NT2/D1 (cell line): ENCODE measurements around the gene MED12.

Experiments
- DNase-seq: peaks from one replicate; pipeline ENCODE4 v3.0.0-alpha.2; 2011; ENCODE audit warnings: low read depth, low spot score
- H3K27me3 ChIP-seq: 2 replicates; pipeline ENCODE4 v1.6.0; 2011; ENCODE audit warnings: mild to moderate bottlenecking; ENCODE audit not compliant: insufficient read length, insufficient read depth
- H3K36me3 ChIP-seq: 2 replicates; pipeline ENCODE4 v1.6.1; 2011; ENCODE audit warnings: mild to moderate bottlenecking, low read length, mixed read lengths; ENCODE audit not compliant: insufficient read depth, insufficient read length
- H3K4me1 ChIP-seq: 2 replicates; pipeline ENCODE4 v1.5.1; 2011; ENCODE audit not compliant: insufficient read depth, insufficient read length
- H3K4me3 ChIP-seq: 2 replicates; pipeline ENCODE4 v1.5.1; 2011; ENCODE audit warnings: low read depth; ENCODE audit not compliant: insufficient read length
- H3K9ac ChIP-seq: 2 replicates; pipeline ENCODE4 v1.6.0; 2011; ENCODE audit warnings: low read depth; ENCODE audit not compliant: insufficient read length
- H3K9me3 ChIP-seq: 2 replicates; pipeline ENCODE4 v1.5.1; 2011; ENCODE audit warnings: mild to moderate bottlenecking, low read length; ENCODE audit not compliant: insufficient read depth
- SUZ12 ChIP-seq: IDR thresholded peaks from 2 replicates; pipeline ENCODE4 v1.6.1; 2011; ENCODE audit not compliant: insufficient read length, insufficient read depth; ENCODE audit errors: extremely low read depth
- YY1 ChIP-seq: IDR thresholded peaks from 2 replicates; pipeline ENCODE4 v1.6.1; 2011; ENCODE audit not compliant: insufficient read length, insufficient read depth
- ZNF274 ChIP-seq: IDR thresholded peaks from 2 replicates; pipeline ENCODE4 v1.6.1; 2011; ENCODE audit warnings: mild to moderate bottlenecking, low read depth, low read length

Gene MED12

DNA sequence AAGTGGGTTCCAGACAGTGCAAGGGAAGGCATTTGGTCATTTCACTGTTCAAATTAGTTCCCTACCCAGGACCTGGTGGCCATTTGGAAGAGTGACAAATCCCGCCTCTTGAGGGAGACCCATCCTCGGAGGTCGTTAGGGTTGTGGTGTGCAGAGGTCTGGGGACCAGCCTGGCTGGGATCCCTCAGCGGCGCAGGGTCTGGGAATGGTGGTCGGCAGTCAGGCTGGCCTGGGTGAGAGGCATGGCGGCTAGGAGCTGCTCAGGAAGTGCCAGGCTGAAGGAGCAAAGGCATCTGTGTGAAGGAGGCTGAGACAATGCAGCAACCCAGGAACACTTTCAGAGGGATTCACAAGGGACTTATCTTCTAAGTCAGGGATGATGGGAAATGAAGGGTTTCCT lies 33.0 kb downstream of the MED12 start:
- Histone ChIP-seq H3K27me3 (no peaks in the 10 kb centered on the region), H3K9me3 (no peaks in the 10 kb centered on the region), H3K4me1 (peaks cover 12% of the 10 kb centered on the region), H3K9ac (no peak overlapping the region), H3K4me3 (no peak overlapping the region), H3K36me3 (no peaks in the 10 kb centered on the region)
- no peak for DNase-seq
- TF ChIP-seq YY1 (no peak), ZNF274 (no peak), SUZ12 (no peak)

DNA sequence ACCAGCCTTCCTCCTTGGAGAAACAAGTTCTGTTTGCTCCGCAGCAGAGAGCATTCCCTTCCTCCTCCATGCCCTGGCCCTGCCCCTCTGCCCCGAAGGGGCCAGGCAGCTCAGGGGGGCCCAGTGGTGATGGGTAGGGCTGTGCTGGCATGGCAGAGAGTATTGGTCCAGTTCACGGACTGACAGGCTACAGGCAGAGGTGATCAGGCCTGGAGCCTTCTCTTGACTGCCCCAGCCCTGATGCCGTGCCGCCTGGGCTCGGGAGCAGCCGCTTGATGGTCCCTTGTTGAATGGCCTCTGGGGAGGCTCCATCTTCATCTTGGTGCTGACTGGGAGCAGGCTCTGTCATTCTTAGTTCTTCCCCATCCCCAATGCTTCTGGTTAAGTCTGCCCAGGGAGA lies 35.8 kb downstream of the MED12 start:
- Histone ChIP-seq H3K4me1 (no peaks in the 10 kb centered on the region), H3K27me3 (no peaks in the 10 kb centered on the region), H3K9ac (no peak overlapping the region), H3K9me3 (no peaks in the 10 kb centered on the region), H3K36me3 (no peaks in the 10 kb centered on the region), H3K4me3 (no peak overlapping the region)
- no peak for DNase-seq
- TF ChIP-seq YY1: no peak
- TF ChIP-seq SUZ12: no peak
- no peak for TF ChIP-seq ZNF274

DNA sequence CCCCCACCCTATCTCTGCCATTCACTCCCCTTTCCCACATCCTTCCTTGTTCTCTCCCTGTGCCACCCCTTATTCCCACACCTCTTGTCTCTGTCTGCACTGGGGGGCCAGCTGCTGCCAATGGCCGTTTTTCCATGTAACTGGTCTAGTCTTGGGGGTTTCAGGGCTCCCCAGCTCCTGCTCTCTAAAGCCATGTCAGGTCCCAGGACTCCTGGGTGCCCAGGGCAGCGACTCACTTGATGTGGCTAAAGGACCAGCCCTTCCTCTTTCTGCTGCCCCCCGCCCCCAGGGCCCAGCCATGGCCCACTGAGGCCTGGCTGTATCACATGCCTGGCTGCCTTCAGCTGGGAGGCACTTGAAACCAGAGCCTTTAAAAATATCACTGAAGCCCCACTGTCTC lies 36.2 kb downstream of the MED12 start:
- TF ChIP-seq YY1: no peak
- no peaks in the 10 kb centered on the region for H3K4me1 ChIP-seq
- no peak overlapping the region for H3K4me3 ChIP-seq
- H3K27me3 ChIP-seq: no peaks in the 10 kb centered on the region
- no peaks in the 10 kb centered on the region for H3K36me3 ChIP-seq
- DNase-seq: no peak
- H3K9ac ChIP-seq: no peak overlapping the region
- H3K9me3 ChIP-seq: no peaks in the 10 kb centered on the region

DNA sequence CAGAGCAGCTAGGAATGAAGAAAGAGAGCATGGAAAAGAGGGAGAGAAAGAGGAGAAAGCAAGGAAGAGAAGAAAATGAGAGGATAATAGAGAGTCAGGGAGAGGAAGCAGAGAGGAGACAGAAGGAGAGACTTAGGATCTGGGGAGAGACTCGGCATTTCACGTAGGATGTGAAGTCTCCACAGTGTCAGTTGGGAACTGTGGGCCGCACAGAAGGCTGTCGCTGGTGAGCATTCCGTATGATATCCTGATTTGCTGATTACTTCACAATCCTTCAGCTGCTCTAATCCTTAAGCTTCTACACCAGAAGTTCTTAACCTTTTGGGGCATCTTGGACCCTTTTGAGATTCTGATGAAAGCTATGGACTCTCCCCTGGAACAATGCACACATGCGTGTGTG lies 40.2 kb downstream of the MED12 start:
- TF ChIP-seq SUZ12: no peak
- no peak overlapping the region for H3K9ac ChIP-seq
- DNase-seq: no peak
- H3K4me1 ChIP-seq: no peaks in the 10 kb centered on the region
- no peaks in the 10 kb centered on the region for H3K36me3 ChIP-seq
- H3K27me3 ChIP-seq: no peaks in the 10 kb centered on the region
- no peak overlapping the region for H3K4me3 ChIP-seq
- H3K9me3 ChIP-seq: no peaks in the 10 kb centered on the region

DNA sequence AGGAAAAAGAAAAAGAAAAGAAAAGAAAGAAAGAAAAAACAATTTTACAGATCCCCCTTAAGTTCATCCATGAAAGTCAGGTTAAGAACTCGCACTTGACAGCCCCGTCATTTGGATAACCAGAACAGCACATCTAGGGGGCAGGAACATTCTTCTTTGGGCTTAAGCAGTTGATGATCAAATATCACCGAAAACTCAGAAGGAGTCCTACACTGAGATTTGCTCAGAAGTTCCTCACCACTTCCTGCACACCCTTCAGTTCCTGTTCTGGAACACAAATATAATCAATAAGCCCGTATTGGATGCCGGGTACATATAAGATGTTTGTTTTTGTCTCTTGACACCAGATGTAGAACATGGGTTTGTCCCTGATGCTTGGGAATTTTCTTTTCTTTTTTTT lies 40.9 kb downstream of the MED12 start:
- no peak for DNase-seq
- TF ChIP-seq ZNF274 (no peak), SUZ12 (no peak), YY1 (no peak)
- no peaks in the 10 kb centered on the region for H3K9me3 ChIP-seq
- H3K4me1 ChIP-seq: no peaks in the 10 kb centered on the region
- H3K36me3 ChIP-seq: no peaks in the 10 kb centered on the region
- H3K27me3 ChIP-seq: no peaks in the 10 kb centered on the region
- H3K9ac ChIP-seq: no peak overlapping the region
- no peak overlapping the region for H3K4me3 ChIP-seq

DNA sequence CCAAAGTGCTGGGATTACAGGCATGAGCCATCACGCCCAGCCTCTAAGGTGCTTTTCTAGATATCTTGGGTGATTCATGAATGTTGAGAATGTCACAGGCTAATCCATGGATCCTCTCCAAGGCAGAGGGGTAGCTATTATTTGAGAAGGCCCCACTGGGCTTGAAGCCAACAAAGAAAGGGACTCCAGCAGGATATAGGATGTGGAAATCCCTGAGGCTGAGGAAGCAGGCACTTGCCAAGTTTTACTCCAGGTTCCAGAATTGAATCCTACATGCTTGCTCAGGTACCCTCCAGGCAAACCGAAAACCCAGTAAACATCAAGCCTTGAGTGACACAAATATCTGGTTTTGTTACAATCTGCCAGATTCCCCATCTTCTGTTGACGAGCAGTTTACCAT lies 42.1 kb downstream of the MED12 start:
- H3K4me1 ChIP-seq: peaks cover 3% of the 10 kb centered on the region
- H3K9ac ChIP-seq: no peak overlapping the region
- H3K27me3 ChIP-seq: no peaks in the 10 kb centered on the region
- H3K9me3 ChIP-seq: no peaks in the 10 kb centered on the region
- no peaks in the 10 kb centered on the region for H3K36me3 ChIP-seq
- no peak overlapping the region for H3K4me3 ChIP-seq
- no peak for TF ChIP-seq YY1
- no peak for TF ChIP-seq SUZ12
- no peak for TF ChIP-seq ZNF274
- no peak for DNase-seq

DNA sequence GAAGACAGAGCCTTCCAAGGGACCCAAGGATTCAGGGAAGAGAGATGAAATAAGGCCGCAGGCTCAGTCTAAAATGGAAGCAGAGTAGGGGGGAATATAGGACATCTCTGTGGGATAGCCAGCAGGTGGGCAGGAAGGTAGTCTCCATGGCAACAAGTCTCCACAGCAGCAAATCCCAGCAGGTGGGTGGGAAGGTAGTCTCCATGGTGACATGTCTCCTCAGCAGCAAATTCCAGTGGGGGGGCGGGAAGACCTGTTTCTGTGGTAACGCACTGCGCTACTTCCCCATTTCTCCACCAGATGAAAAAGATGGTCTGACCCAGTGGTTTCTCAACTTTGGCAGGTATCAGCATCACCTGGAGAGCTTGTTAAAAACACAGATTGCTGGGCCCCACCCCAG lies 44.6 kb downstream of the MED12 start:
- H3K27me3 ChIP-seq: no peaks in the 10 kb centered on the region
- H3K4me1 ChIP-seq: peaks cover 3% of the 10 kb centered on the region
- no peak for TF ChIP-seq ZNF274
- no peaks in the 10 kb centered on the region for H3K36me3 ChIP-seq
- no peak overlapping the region for H3K9ac ChIP-seq
- H3K9me3 ChIP-seq: no peaks in the 10 kb centered on the region
- DNase-seq: no peak
- H3K4me3 ChIP-seq: no peak overlapping the region

DNA sequence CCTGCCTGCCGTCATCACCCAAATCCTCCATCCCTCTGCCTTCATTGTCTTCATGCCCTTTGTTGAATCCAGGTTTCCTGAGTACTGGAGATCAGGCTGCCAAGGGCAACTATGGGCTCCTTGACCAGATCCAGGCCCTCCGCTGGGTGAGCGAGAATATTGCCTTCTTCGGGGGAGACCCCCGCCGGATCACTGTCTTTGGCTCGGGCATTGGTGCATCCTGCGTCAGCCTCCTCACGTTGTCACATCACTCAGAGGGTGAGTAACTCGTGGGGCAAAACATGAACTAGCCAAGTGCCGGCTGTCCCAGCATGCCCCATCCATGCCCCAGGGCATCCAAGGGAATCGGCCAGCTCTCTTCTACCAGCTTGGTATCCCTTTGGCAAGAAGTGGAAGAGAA lies 45.7 kb downstream of the MED12 start:
- Histone ChIP-seq H3K4me1 (peaks cover 3% of the 10 kb centered on the region), H3K27me3 (no peaks in the 10 kb centered on the region), H3K9me3 (no peaks in the 10 kb centered on the region), H3K4me3 (no peak overlapping the region), H3K36me3 (no peaks in the 10 kb centered on the region), H3K9ac (no peak overlapping the region)
- TF ChIP-seq YY1: no peak
- no peak for TF ChIP-seq ZNF274
- TF ChIP-seq SUZ12: no peak
- DNase-seq: no peak
